Osteoblast (primary cell): Measurements from ENCODE around the gene SALL3. TPM values are rescaled to one million over a fixed set of nuclear protein-coding genes. Genes with fewer than 3 reads are reported as not detected.

Source experiments
- DNase-seq: peaks from one replicate; pipeline ENCODE4 v3.0.0; 2011; ENCODE audit warnings: low spot score, mixed read lengths; ENCODE audit not compliant: insufficient read length; ENCODE audit errors: missing footprints
- H2AFZ ChIP-seq: 2 replicates; pipeline ENCODE4 v1.6.0; 2011; ENCODE audit warnings: mild to moderate bottlenecking, low read length
- H3K27ac ChIP-seq: 2 replicates; pipeline ENCODE4 v1.5.1; 2011; ENCODE audit warnings: mild to moderate bottlenecking, low read depth, low read length, moderate library complexity
- H3K27me3 ChIP-seq: 2 replicates; pipeline ENCODE4 v1.6.0; 2012; ENCODE audit warnings: mild to moderate bottlenecking, control low read depth, inconsistent platforms, low read length, moderate library complexity; ENCODE audit not compliant: insufficient read depth
- H3K36me3 ChIP-seq: 2 replicates; pipeline ENCODE4 v1.5.1; 2011; ENCODE audit warnings: mild to moderate bottlenecking, low read length, control low read depth, moderate library complexity; ENCODE audit not compliant: insufficient read depth
- H3K4me1 ChIP-seq: 2 replicates; pipeline ENCODE4 v1.5.1; 2011; ENCODE audit warnings: mild to moderate bottlenecking, low read length, control low read depth, moderate library complexity; ENCODE audit not compliant: insufficient read depth
- H3K4me2 ChIP-seq: 2 replicates; pipeline ENCODE4 v1.6.0; 2011; ENCODE audit warnings: mild to moderate bottlenecking, low read length; ENCODE audit not compliant: insufficient read depth
- H3K4me3 ChIP-seq: fragments of 200-600 bp; sonication (generic); 3 replicates; pipeline ENCODE4 v1.5.1; 2012; ENCODE audit warnings: mild to moderate bottlenecking, low read length, inconsistent platforms; ENCODE audit not compliant: insufficient read depth
- H3K79me2 ChIP-seq: 2 replicates; pipeline ENCODE4 v1.6.0; 2012; ENCODE audit warnings: mild to moderate bottlenecking, low read length, control low read depth, inconsistent platforms; ENCODE audit not compliant: insufficient read depth
- H3K9me3 ChIP-seq: 2 replicates; pipeline ENCODE4 v1.5.1; 2011; ENCODE audit warnings: low read depth, low read length, control low read depth
- H4K20me1 ChIP-seq: 2 replicates; pipeline ENCODE4 v1.6.0; 2012; ENCODE audit warnings: mild to moderate bottlenecking, low read length, control low read depth; ENCODE audit not compliant: insufficient read depth
- total RNA-seq: library from RNA; depleted of rRNA; stranded (reverse); fragments of >200 nt; gene quantifications from 2 replicates; pipeline ENCODE4 v1.2.3, GENCODE V29; 2012
- TF ChIP-seq, protein P1 (sequence below): IDR thresholded peaks from 2 replicates; pipeline ENCODE4 v1.5.1; 2011; ENCODE audit warnings: mild to moderate bottlenecking, low read depth, low read length, moderate library complexity; ENCODE audit errors: extremely low read depth

SALL3 gene
- total RNA-seq, 1 donor: not detected

DNA sequence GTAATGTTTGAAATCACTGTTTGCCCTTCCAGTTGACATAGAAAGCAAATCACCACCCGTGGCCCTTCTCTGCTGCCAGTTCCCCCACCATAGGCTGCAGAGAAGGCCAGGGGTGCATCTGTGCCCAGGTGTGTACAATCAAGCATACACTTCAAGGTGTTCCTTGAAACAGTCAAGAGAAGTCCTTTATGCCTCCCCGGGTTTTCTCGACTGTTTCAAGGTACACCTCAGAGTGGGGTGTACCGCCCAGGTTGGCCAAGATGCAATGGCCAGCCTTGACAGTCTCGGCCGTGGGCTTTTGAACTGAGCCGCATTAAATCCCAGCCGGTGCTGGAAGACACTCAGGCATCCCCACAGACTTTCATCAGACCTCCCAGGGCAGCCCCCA is 68.6 kb downstream of the SALL3 start:
- DNase-seq: no peak
- H3K9me3 ChIP-seq: no peaks in the 10 kb centered on the region
- TF ChIP-seq, protein P1, sequence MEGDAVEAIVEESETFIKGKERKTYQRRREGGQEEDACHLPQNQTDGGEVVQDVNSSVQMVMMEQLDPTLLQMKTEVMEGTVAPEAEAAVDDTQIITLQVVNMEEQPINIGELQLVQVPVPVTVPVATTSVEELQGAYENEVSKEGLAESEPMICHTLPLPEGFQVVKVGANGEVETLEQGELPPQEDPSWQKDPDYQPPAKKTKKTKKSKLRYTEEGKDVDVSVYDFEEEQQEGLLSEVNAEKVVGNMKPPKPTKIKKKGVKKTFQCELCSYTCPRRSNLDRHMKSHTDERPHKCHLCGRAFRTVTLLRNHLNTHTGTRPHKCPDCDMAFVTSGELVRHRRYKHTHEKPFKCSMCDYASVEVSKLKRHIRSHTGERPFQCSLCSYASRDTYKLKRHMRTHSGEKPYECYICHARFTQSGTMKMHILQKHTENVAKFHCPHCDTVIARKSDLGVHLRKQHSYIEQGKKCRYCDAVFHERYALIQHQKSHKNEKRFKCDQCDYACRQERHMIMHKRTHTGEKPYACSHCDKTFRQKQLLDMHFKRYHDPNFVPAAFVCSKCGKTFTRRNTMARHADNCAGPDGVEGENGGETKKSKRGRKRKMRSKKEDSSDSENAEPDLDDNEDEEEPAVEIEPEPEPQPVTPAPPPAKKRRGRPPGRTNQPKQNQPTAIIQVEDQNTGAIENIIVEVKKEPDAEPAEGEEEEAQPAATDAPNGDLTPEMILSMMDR: no peak
- H3K4me3 ChIP-seq: no peak overlapping the region
- no peak overlapping the region for H3K4me2 ChIP-seq
- H3K36me3 ChIP-seq: no peaks in the 10 kb centered on the region
- H3K4me1 ChIP-seq: no peaks in the 10 kb centered on the region
- H3K79me2 ChIP-seq: no peaks in the 10 kb centered on the region
- H3K27ac ChIP-seq: no peak overlapping the region
- H2AFZ ChIP-seq: no peak overlapping the region
- H3K27me3 ChIP-seq: no peaks in the 10 kb centered on the region
- no peaks in the 10 kb centered on the region for H4K20me1 ChIP-seq

DNA sequence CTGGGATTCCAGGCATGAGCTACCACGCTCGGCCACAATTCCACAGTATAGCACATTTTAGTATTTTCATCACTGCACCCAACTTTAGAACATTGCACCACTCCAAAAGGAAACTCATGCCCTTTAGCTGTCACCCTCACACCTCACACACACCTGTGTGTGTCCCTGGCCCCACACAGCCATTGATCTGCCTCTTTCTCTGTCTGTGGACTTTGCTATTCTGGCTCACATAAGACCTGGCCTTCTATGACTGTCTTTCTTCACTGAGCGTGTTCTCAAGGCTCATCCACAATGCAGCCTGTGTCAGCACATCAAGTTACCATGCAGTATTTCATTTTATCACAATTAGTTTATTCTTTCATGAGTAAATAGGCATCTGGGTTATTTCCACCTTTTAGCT is 69.9 kb downstream of the SALL3 start:
- H3K27me3 ChIP-seq: no peaks in the 10 kb centered on the region
- H4K20me1 ChIP-seq: no peaks in the 10 kb centered on the region
- no peak for DNase-seq
- TF ChIP-seq, protein P1: no peak
- H3K4me2 ChIP-seq: no peak overlapping the region
- H3K4me1 ChIP-seq: no peaks in the 10 kb centered on the region
- no peak overlapping the region for H3K4me3 ChIP-seq
- no peaks in the 10 kb centered on the region for H3K36me3 ChIP-seq
- no peak overlapping the region for H2AFZ ChIP-seq
- H3K79me2 ChIP-seq: no peaks in the 10 kb centered on the region
- no peaks in the 10 kb centered on the region for H3K9me3 ChIP-seq
- no peak overlapping the region for H3K27ac ChIP-seq

Other genes starting within 250 kb of the SALL3 start
- gene ATP9B, start 89.6 kb downstream of the SALL3 start, total RNA-seq: 27.7 and 29.3 TPM in 2 replicates